ENCODE data around the gene PPP1R3A.
"Not testable (repeated sequence)": the region's sequence is repeated elsewhere in the genome, so short reads cannot be mapped to it uniquely, and the experiment has no call there.

PPP1R3A gene

GRCh38 chr7:113945018-113945938 lies 26.5 kb upstream of the PPP1R3A start:
- ChIA-PET POLR2A (no interaction called here), CTCF (interaction anchor here (1.5 kb wide), 1 partner anchor 12 kb away, joined by 4 read pairs; no protein-coding TSS in a partner anchor)
- no peak for DNase-seq (ENCODE audit: extremely low spot score)
- TF ChIP-seq, protein P1, sequence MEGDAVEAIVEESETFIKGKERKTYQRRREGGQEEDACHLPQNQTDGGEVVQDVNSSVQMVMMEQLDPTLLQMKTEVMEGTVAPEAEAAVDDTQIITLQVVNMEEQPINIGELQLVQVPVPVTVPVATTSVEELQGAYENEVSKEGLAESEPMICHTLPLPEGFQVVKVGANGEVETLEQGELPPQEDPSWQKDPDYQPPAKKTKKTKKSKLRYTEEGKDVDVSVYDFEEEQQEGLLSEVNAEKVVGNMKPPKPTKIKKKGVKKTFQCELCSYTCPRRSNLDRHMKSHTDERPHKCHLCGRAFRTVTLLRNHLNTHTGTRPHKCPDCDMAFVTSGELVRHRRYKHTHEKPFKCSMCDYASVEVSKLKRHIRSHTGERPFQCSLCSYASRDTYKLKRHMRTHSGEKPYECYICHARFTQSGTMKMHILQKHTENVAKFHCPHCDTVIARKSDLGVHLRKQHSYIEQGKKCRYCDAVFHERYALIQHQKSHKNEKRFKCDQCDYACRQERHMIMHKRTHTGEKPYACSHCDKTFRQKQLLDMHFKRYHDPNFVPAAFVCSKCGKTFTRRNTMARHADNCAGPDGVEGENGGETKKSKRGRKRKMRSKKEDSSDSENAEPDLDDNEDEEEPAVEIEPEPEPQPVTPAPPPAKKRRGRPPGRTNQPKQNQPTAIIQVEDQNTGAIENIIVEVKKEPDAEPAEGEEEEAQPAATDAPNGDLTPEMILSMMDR (IDR thresholded peaks at IDR 0.05; ENCODE audit: control extremely low read depth, extremely low read depth, low read depth, missing control alignments) = no peak

GRCh38 chr7:113936982-113937381 lies 18.2 kb upstream of the PPP1R3A start:
- ChIA-PET POLR2A (no interaction called here), CTCF (interaction anchor here (1.6 kb wide), 1 partner anchor 16 kb away, joined by 4 read pairs; no protein-coding TSS in a partner anchor)
- TF ChIP-seq, protein P1 (IDR thresholded peaks at IDR 0.05; ENCODE audit: control extremely low read depth, extremely low read depth, low read depth, missing control alignments) = no peak
- DNase-seq (ENCODE audit: extremely low spot score) = no peak

GRCh38 chr7:113936535-113936934 lies 17.7 kb upstream of the PPP1R3A start:
- ChIA-PET POLR2A (no interaction called here), CTCF (interaction anchor here (1.6 kb wide), 1 partner anchor 16 kb away, joined by 4 read pairs; no protein-coding TSS in a partner anchor)
- no peak for DNase-seq (ENCODE audit: extremely low spot score)
- TF ChIP-seq, protein P1 (IDR thresholded peaks at IDR 0.05; ENCODE audit: control extremely low read depth, extremely low read depth, low read depth, missing control alignments) = no peak

DNA sequence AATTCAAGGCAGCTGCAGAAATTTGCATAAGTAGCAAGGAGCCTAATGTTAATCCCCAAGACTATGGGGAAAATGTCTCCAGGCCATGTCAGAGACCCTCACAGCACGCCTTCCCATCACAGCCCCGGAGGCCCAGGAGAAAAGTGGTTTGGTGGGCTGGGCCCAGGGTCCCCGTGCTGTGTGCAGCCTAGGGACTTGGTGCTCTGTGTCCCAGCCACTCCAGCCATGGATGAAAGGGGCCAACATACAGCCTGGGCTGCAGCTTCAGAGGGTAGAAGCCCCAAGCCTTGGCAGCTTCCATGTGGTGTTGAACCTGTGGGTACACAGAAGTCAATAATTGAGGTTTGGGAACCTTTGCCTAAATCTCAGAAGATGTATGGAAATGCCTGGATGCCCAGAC lies 10.6 kb upstream of the PPP1R3A start:
- DNase-seq (ENCODE audit: extremely low spot score); POLR2A ChIA-PET; CTCF ChIA-PET: not testable (repeated sequence)

DNA sequence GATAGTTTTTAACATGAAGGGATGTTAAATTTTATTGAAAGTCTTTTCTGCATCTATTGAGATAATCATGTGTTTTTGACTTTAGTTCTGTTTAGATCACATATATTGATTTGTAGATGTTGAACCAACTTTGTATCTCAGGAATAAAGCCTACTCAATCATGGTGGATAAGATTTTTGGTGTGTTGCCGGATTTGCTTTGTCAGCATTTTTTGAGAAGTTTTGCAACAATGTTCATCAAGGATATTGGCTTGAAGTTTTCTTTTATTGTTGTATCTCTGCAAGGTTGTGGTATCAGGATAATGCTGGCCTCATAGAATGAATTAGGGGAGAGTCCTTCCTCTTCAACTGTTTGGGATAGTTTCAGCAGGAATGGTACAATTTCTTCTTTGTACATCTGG lies 9.3 kb upstream of the PPP1R3A start:
- TF ChIP-seq, protein P1 (IDR thresholded peaks at IDR 0.05; ENCODE audit: control extremely low read depth, extremely low read depth, low read depth, missing control alignments) = no peak
- CTCF ChIA-PET = no interaction called here
- DNase-seq (ENCODE audit: extremely low spot score) = no peak
- POLR2A ChIA-PET = no interaction called here

- DNase-seq (ENCODE audit: extremely low spot score) = no peak
- POLR2A ChIA-PET = no interaction called here
- TF ChIP-seq, protein P1 (IDR thresholded peaks at IDR 0.05; ENCODE audit: control extremely low read depth, extremely low read depth, low read depth, missing control alignments) = no peak
- CTCF ChIA-PET = interaction anchor here (2.6 kb wide), 1 partner anchor 11 kb away, joined by 7 read pairs; no protein-coding TSS in a partner anchor
Observed at GRCh38 chr7:113922049-113922448, 3.2 kb upstream of the PPP1R3A start.

DNA sequence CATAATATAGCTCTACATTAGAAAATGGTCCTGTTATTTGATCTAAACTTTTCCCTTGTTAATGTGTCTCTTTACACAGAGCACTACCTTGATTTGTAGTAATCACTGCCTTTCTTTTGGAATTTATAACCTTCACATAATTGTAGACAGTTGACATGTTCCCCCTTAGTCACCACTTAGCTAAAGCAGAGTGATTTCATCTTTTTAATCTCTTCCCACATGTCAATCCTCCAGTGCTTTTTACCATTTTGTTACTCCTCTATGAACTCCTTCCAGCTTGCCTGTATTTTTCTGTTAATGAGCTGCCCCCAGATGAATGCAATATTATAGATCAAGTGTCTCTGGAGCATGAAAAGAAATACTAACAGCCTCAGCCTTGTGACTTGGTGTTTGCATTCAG lies 2.6 kb upstream of the PPP1R3A start:
- ChIA-PET CTCF (interaction anchor here (0.9 to 2.6 kb wide), 2 partner anchors 10 to 24 kb away, joined by 3 to 7 read pairs; no protein-coding TSS in a partner anchor), POLR2A (no interaction called here)
- no peak for DNase-seq (ENCODE audit: extremely low spot score)
- TF ChIP-seq, protein P1 (IDR thresholded peaks at IDR 0.05; ENCODE audit: control extremely low read depth, extremely low read depth, low read depth, missing control alignments) = no peak

Data from GM10248 (cell line).